ENCODE measurements around the gene INAFM1. TPM values are rescaled to one million over a fixed set of nuclear protein-coding genes. Genes with fewer than 3 reads are reported as not detected.

Gene INAFM1
- total and polyA plus RNA-seq, 2 donors (not counting 1 experiment from before 2014, with no cell fraction given): 6.6 to 13.6 TPM

DNA sequence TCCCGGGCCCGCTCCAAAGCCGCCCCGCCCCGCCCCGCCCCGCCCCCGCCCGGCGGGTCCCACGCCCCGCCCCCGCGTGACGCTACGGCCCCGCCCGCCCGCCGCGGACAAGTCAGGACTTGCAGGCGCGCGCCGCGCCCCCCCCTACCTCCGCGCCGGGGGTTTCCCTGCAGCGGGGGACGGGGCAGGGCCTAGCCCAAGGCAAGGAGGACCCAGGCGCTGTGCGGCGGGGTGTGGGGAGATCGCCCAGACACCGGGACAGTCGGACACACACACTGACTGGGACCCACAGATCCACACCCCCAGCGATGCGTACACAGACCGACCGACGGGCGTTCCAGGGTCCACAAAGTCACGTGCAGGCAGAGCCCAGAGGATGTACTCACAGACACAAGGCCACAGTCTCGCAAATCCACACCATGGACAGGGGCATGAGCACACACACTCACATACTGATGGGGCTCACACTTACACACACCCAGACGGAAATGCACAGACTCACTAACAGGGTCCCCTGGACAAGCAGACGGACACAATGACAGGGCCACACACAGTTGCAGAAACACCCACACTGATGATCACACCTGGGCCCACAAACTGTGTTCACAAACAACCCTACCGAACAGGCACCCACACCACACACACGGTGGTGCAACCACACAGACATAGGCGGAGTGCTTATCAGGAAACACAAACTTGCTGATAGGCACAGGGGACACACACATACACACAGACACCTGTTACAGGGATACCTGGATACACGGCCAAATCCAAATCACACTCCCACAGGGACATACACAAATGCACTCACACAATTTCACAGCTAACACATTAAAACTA lies 43.2 kb upstream of the INAFM1 start:
- POLR2A ChIA-PET: interaction anchor here (0.7 to 1.2 kb wide), 2 partner anchors 13 to 25 kb away, joined by 3 read pairs; partner anchors contain the start of gene CCDC9
- ATAC-seq (ENCODE audit: low read depth): peak; percentile 65
- H3K9ac ChIP-seq (ENCODE audit: low read length): peak overlapping the region; percentile 93
- peak overlapping the region; percentile 100 for H3K4me2 ChIP-seq (replicated peaks; ENCODE audit: low read depth, low read length, poor library complexity, severe bottlenecking)
- peak overlapping the region; percentile 68 for H2AFZ ChIP-seq (ENCODE audit: insufficient read depth, low read depth, low read length, poor library complexity, severe bottlenecking)
- peak overlapping the region in 1 of 2 donors; percentile 45 for H3K27ac ChIP-seq (ENCODE audit: low read length in 2 of 2)
- H3K4me3 ChIP-seq (ENCODE audit: control extremely low read depth in 1 of 5, extremely low read depth in 1 of 5, insufficient read depth in 1 of 5, low read depth in 2 of 5, low read length in 4 of 5): peak overlapping the region; percentile 35 to 95 (median 53)
- peak overlapping the region; percentile 59 for H3K27ac Mint-ChIP-seq
- TF ChIP-seq, protein P1, sequence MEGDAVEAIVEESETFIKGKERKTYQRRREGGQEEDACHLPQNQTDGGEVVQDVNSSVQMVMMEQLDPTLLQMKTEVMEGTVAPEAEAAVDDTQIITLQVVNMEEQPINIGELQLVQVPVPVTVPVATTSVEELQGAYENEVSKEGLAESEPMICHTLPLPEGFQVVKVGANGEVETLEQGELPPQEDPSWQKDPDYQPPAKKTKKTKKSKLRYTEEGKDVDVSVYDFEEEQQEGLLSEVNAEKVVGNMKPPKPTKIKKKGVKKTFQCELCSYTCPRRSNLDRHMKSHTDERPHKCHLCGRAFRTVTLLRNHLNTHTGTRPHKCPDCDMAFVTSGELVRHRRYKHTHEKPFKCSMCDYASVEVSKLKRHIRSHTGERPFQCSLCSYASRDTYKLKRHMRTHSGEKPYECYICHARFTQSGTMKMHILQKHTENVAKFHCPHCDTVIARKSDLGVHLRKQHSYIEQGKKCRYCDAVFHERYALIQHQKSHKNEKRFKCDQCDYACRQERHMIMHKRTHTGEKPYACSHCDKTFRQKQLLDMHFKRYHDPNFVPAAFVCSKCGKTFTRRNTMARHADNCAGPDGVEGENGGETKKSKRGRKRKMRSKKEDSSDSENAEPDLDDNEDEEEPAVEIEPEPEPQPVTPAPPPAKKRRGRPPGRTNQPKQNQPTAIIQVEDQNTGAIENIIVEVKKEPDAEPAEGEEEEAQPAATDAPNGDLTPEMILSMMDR (IDR thresholded peaks at IDR 0.05): no peak
- TF ChIP-seq EZH2 (IDR thresholded peaks at IDR 0.05; ENCODE audit: borderline replicate concordance, insufficient read depth, low read depth, low read length, poor library complexity, severe bottlenecking): no peak
- H3K27me3 ChIP-seq (replicated peaks in 1 of 4; ENCODE audit: control extremely low read depth in 1 of 4, control insufficient read depth in 3 of 4, insufficient read depth in 4 of 4, low read length in 3 of 4): peaks cover 0 to 37% (median 1%) of the 10 kb centered on the region in 4 experiments
- H4K20me1 ChIP-seq (ENCODE audit: control insufficient read depth, insufficient read depth, low read length, poor library complexity, severe bottlenecking): peaks cover 22% of the 10 kb centered on the region
- H3K4me1 Mint-ChIP-seq: peaks cover 26% of the 10 kb centered on the region
- peak overlapping the region; percentile 81 for H3K4me3 Mint-ChIP-seq
- intact Hi-C loops (cut with micrococcal nuclease): loop anchor here (1.0 kb wide), 1 partner anchor 10 kb away; no protein-coding TSS in a partner anchor
- no peaks in the 10 kb centered on the region for H3K9me3 Mint-ChIP-seq (ENCODE audit: insufficient read depth)
- DNase-seq: peak; percentile 91
- no peaks in the 10 kb centered on the region for H3K79me2 ChIP-seq (ENCODE audit: control insufficient read depth, insufficient read depth, low read length)
- CTCF ChIA-PET: interaction anchor here (1.9 to 3.2 kb wide), 2 partner anchors 14 to 20 kb away, joined by 20 to 30 read pairs; no protein-coding TSS in a partner anchor
- no peaks in the 10 kb centered on the region for H3K36me3 ChIP-seq (replicated peaks in 1 of 2; ENCODE audit: control extremely low read depth in 1 of 2, control insufficient read depth in 1 of 2, extremely low read depth in 1 of 2, insufficient read depth in 2 of 2, low read length in 1 of 2)
- H3K9me3 ChIP-seq (ENCODE audit: control extremely low read depth in 1 of 3, control insufficient read depth in 2 of 3, insufficient read depth in 1 of 3, low read length in 2 of 3): no peaks in the 10 kb centered on the region
- peaks cover 46 to 54% of the 10 kb centered on the region in 2 donors for H3K4me1 ChIP-seq (ENCODE audit: control insufficient read depth in 2 of 2, insufficient read depth in 2 of 2, low read length in 2 of 2)
- H3K27me3 Mint-ChIP-seq: no peaks in the 10 kb centered on the region
- WGBS (ENCODE audit: insufficient coverage): 8% methylated on average over 44 of the region's 51 CpGs

Measured in B cell (primary cell).